Lower lobe of right lung (tissue), 2 donors: ENCODE results near the gene MBNL2. TPM values are rescaled to one million over a fixed set of nuclear protein-coding genes. Genes with fewer than 3 reads are reported as not detected.
A peak's percentile ranks its signal among the peaks of the same experiment; 100 is the strongest.

Experiments used
- ATAC-seq, 2 donors: fragments of 200-7000 bp; cut with Tn5 transposase; one replicate each; pipeline ENCODE4 v1.9.1; 2020 to 2022; ENCODE audit warnings: mild to moderate bottlenecking in 2 of 2, moderate library complexity in 2 of 2
- DNase-seq: peaks from one replicate; pipeline ENCODE4 v3.0.0-alpha.2; 2020
- H3K27ac ChIP-seq: fragments of 200-600 bp; one replicate; pipeline ENCODE4 v1.8.0; 2022
- H3K27me3 ChIP-seq: fragments of 200-600 bp; one replicate; pipeline ENCODE4 v1.8.0; 2022; ENCODE audit warnings: low read depth
- H3K36me3 ChIP-seq: fragments of 200-600 bp; one replicate; pipeline ENCODE4 v1.8.0; 2022; ENCODE audit warnings: mild to moderate bottlenecking
- H3K4me1 ChIP-seq: fragments of 200-600 bp; one replicate; pipeline ENCODE4 v1.8.0; 2022
- H3K4me3 ChIP-seq: fragments of 200-600 bp; one replicate; pipeline ENCODE4 v1.8.0; 2022; ENCODE audit warnings: mild to moderate bottlenecking
- H3K9me3 ChIP-seq: fragments of 200-600 bp; one replicate; pipeline ENCODE4 v1.8.0; 2022
- intact Hi-C: fragments of 100-400 bp; cut with DNase I; formaldehyde crosslinking; loops from one replicate; pipeline ENCODE4 v1.11.0; 2022
- total RNA-seq: library from RNA; stranded (reverse); fragmentation: NEBNext Ultra II Directional; extraction: Animal tissue kit (Norgen Biotek cat#: 25700); gene quantifications from one replicate; pipeline ENCODE4 v1.2.1, GENCODE V29; 2021
- TF ChIP-seq, protein P1 (sequence below): fragments of 200-600 bp; IDR thresholded peaks from one replicate; pipeline ENCODE4 v1.8.0; 2022; ENCODE audit warnings: antibody characterized with exemption, mild to moderate bottlenecking
- donor health status: DM: no; HTN: yes; CAD: no; lungs with severe emphysema.

Gene MBNL2
- total RNA-seq, 1 donor from 2014 or later = 58.2 TPM

- TF ChIP-seq, protein P1, sequence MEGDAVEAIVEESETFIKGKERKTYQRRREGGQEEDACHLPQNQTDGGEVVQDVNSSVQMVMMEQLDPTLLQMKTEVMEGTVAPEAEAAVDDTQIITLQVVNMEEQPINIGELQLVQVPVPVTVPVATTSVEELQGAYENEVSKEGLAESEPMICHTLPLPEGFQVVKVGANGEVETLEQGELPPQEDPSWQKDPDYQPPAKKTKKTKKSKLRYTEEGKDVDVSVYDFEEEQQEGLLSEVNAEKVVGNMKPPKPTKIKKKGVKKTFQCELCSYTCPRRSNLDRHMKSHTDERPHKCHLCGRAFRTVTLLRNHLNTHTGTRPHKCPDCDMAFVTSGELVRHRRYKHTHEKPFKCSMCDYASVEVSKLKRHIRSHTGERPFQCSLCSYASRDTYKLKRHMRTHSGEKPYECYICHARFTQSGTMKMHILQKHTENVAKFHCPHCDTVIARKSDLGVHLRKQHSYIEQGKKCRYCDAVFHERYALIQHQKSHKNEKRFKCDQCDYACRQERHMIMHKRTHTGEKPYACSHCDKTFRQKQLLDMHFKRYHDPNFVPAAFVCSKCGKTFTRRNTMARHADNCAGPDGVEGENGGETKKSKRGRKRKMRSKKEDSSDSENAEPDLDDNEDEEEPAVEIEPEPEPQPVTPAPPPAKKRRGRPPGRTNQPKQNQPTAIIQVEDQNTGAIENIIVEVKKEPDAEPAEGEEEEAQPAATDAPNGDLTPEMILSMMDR = no peak
- DNase-seq (no peak), ATAC-seq (no peak)
- Histone ChIP-seq H3K4me1 (peaks cover 53% of the 10 kb centered on the region), H3K27ac (peak overlapping the region; percentile 58), H3K9me3 (no peaks in the 10 kb centered on the region), H3K4me3 (no peak overlapping the region), H3K27me3 (no peaks in the 10 kb centered on the region), H3K36me3 (no peaks in the 10 kb centered on the region)
- intact Hi-C loops = no loop called here
Measured at GRCh38 chr13:97249093-97249795, 27.1 kb downstream of the MBNL2 start.

DNA sequence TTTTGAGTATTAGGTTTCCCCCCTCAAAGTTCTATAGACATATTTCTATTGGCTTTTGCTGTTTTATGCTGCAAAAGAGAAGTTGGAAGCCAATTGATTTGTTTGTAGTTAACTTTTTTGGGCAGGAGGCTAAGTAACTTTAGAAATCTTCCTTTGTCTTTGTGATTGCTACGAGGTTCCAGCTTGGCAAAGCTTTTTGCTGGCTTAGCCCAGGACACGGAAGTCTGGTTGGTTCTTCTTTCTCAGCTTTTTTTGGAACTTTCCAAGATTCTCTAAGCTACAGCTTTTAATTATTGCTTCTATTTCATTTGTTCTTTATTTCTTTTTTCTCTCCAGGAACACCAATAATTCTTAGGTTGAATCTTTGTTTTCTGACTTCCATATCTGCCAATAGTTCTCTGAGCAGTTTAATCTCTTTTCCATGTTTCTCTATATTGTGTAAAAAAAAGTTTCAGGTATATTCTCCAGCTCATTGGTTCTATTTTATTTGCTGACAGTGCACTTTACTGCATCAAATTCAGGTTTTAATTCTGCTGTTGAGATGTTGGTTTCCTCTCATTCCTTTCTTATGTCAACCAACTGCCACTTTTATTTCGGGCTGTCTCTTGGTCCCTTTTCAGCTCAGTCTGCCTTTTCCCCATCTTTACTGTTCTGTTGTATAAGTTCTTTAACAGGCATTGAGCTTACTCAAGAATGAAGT lies 27.8 kb downstream of the MBNL2 start:
- Histone ChIP-seq H3K27ac (peak overlapping the region; percentile 58), H3K9me3 (no peaks in the 10 kb centered on the region), H3K4me1 (peaks cover 49% of the 10 kb centered on the region), H3K36me3 (no peaks in the 10 kb centered on the region), H3K4me3 (no peak overlapping the region), H3K27me3 (no peaks in the 10 kb centered on the region)
- TF ChIP-seq, protein P1 = no peak
- ATAC-seq (no peak), DNase-seq (no peak)
- intact Hi-C loops = no loop called here

DNA sequence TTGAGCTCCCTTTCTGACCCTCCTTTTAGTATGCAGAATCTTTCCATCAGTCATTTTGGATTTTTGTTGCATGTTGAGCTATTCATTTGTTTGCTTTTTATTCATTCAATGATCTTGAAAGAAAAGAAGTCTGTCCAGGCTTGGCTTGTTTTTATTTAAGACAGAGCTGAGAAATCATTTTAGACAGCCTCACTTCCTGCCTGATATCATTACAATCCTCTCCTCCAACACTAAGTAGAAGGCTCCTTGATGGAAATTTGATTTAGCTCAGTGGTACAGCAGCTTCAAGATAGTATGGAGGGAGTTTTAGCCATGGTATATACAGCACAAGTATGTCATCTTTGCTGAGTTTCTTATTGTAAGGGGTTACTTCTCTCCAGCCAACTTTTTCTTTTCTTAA lies 28.4 kb downstream of the MBNL2 start:
- H3K27ac ChIP-seq = peak overlapping the region; percentile 58

DNA sequence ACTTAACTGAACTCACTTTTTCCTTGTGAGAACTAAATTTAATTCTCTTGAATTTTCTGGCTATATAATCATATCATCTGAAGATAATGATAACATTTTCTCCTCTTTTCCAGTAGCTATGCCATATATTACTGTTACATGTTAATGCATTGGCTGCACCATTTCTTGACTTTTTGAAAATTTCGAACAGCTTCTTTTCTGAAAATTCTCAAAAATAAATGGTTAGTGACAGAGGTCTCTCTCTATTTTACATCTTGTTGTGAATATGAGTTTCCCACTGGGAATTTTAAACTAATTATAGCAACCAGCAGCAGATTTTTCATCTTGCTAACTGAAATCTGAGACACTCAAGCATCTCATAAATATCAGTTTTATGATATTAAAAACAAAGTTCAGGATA lies 30.6 kb downstream of the MBNL2 start:
- Histone ChIP-seq H3K36me3 (no peaks in the 10 kb centered on the region), H3K27me3 (no peaks in the 10 kb centered on the region), H3K4me3 (no peak overlapping the region), H3K9me3 (no peaks in the 10 kb centered on the region), H3K27ac (no peak overlapping the region), H3K4me1 (peaks cover 66% of the 10 kb centered on the region)
- ATAC-seq (no peak), DNase-seq (no peak)
- intact Hi-C loops = no loop called here
- TF ChIP-seq, protein P1 = no peak

More for the DNA sequence above, 28.4 kb downstream of the MBNL2 start:
- no peaks in the 10 kb centered on the region for H3K27me3 ChIP-seq
- intact Hi-C loops = no loop called here
- no peak overlapping the region for H3K4me3 ChIP-seq
- H3K4me1 ChIP-seq = peaks cover 49% of the 10 kb centered on the region
- TF ChIP-seq, protein P1 = no peak
- no peak for DNase-seq
- ATAC-seq = no peak
- no peaks in the 10 kb centered on the region for H3K36me3 ChIP-seq
- no peaks in the 10 kb centered on the region for H3K9me3 ChIP-seq

DNA sequence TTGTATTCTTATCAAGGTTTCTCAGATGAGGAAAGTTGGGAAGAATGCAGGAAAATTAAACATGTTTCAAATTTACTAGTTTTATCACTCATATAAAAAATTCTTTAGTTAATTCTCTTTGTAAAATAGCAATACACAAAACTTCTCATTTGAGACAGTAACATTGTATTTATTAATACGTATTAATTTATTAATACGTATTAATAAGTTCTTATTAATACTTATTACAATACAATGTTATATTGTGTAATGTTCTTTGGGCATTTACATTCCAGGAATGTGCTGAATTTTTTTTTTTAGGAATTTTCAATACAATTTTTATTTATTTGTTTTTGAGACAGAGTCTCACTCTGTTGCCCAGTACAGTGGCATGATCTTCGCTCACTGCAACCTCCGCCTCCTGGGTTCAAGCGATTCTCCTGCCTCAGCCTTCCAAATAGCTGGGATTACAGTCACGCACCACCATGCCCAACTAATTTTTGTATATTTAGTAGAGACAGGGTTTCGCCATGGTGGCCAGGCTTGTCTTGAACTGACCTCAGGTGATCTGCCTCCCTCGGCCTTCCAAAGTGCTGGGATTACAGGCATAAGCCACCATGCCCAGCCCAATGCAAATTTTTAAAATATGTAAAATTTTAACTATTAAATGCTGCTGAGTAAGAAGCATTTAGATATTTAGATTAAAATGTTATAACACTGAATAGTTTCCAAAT lies 31.6 kb downstream of the MBNL2 start:
- H3K9me3 ChIP-seq = no peaks in the 10 kb centered on the region
- H3K4me3 ChIP-seq = no peak overlapping the region
- H3K27me3 ChIP-seq = no peaks in the 10 kb centered on the region
- peaks cover 66% of the 10 kb centered on the region for H3K4me1 ChIP-seq
- intact Hi-C loops = no loop called here
- ATAC-seq (no peak), DNase-seq (no peak)
- TF ChIP-seq, protein P1 = no peak
- no peaks in the 10 kb centered on the region for H3K36me3 ChIP-seq
- no peak overlapping the region for H3K27ac ChIP-seq
